Caco-2 (cell line): Measurements from ENCODE around the gene GRM2. TPM values are rescaled to one million over a fixed set of nuclear protein-coding genes. Genes with fewer than 3 reads are reported as not detected.

Experiments
- BruUV-seq: library from RNA; stranded (reverse); fragments of 400-500 nt; replicated peaks from 2 replicates; lab custom pipeline; 2021; lab: Mats Ljungman, UMichigan
- CTCF ChIA-PET: fragments of 300-600 bp; sonication (Branson Sonifier 250); formaldehyde crosslinking; loops from one replicate; lab custom pipeline; 2022; ENCODE audit warnings: antibody characterized with exemption; lab: Charles Lee
- POLR2A ChIA-PET: fragments of 300-600 bp; sonication (Branson Sonifier 250); formaldehyde crosslinking; loops from one replicate; lab custom pipeline; 2022; ENCODE audit warnings: antibody characterized with exemption; lab: Charles Lee
- DNase-seq, 2 experiments: peaks; one replicate each; pipeline versions ENCODE4 v3.0.0 to v3.0.0-alpha.2; 2020 to 2022
- H3K27me3 ChIP-seq: replicated peaks from 2 replicates; pipeline ENCODE4 v1.6.0; 2011; ENCODE audit warnings: low read length; ENCODE audit not compliant: control insufficient read depth, insufficient read depth
- H3K36me3 ChIP-seq: 2 replicates; pipeline ENCODE4 v1.5.1; 2011; ENCODE audit warnings: low read length; ENCODE audit not compliant: control insufficient read depth, insufficient read depth
- H3K4me1 ChIP-seq: fragments of 250-450 bp; sonication (Bioruptor Pico); 2 replicates; pipeline ENCODE4 v1.5.1; 2020; ENCODE audit warnings: mild to moderate bottlenecking
- H3K4me3 ChIP-seq: 2 replicates; pipeline ENCODE4 v1.5.1; 2011; ENCODE audit warnings: low read depth, mild to moderate bottlenecking, control low read depth, low read length
- H3K9me3 ChIP-seq: fragments of 250-450 bp; sonication (Bioruptor Pico); 2 replicates; pipeline ENCODE4 v1.5.1; 2020; ENCODE audit warnings: mild to moderate bottlenecking, moderate library complexity
- H3K27ac Mint-ChIP-seq: one replicate; pipeline ENCODE4 v1.8.0; 2022; ENCODE audit warnings: mixed read lengths; ENCODE audit not compliant: unreplicated experiment
- H3K27me3 Mint-ChIP-seq: one replicate; pipeline ENCODE4 v1.8.0; 2022; ENCODE audit warnings: mixed read lengths; ENCODE audit not compliant: insufficient read depth, unreplicated experiment
- H3K36me3 Mint-ChIP-seq: one replicate; pipeline ENCODE4 v1.8.0; 2022; ENCODE audit warnings: mild to moderate bottlenecking, mixed read lengths; ENCODE audit not compliant: insufficient read depth, unreplicated experiment
- H3K4me1 Mint-ChIP-seq: one replicate; pipeline ENCODE4 v1.8.0; 2022; ENCODE audit warnings: low read depth, mixed read lengths; ENCODE audit not compliant: unreplicated experiment
- H3K4me3 Mint-ChIP-seq: one replicate; pipeline ENCODE4 v1.8.0; 2022; ENCODE audit warnings: mild to moderate bottlenecking, moderate library complexity, mixed read lengths; ENCODE audit not compliant: unreplicated experiment
- H3K9me3 Mint-ChIP-seq: one replicate; pipeline ENCODE4 v1.8.0; 2022; ENCODE audit warnings: mixed read lengths; ENCODE audit not compliant: unreplicated experiment
- intact Hi-C: fragments of 100-400 bp; cut with micrococcal nuclease; formaldehyde crosslinking; loops from one replicate; pipeline ENCODE4 v1.10.0; 2022; ENCODE audit not compliant: unreplicated experiment
- total RNA-seq: library from RNA; stranded (reverse); gene quantifications from 2 replicates; pipeline ENCODE4 v1.2.3, GENCODE V29; 2022
- TF ChIP-seq, protein P1 (sequence below), 2 experiments: fragments of 200-600 bp in 1 of 2; IDR thresholded peaks; 1 replicate in 1 of 2; 2 replicates in 1 of 2; pipeline versions ENCODE4 v1.5.1 to v1.8.0; 2011 to 2022; ENCODE audit warnings: antibody characterized with exemption in 1 of 2, control low read depth in 1 of 2, inconsistent platforms in 1 of 2, low read depth in 1 of 2, low read length in 1 of 2, mild to moderate bottlenecking in 1 of 2, moderate library complexity in 1 of 2; ENCODE audit not compliant: insufficient read depth in 1 of 2, severe bottlenecking in 1 of 2, unreplicated experiment in 1 of 2

GRM2 gene
- total RNA-seq, 1 experiment from 2014 or later: 0.14 TPM

DNA sequence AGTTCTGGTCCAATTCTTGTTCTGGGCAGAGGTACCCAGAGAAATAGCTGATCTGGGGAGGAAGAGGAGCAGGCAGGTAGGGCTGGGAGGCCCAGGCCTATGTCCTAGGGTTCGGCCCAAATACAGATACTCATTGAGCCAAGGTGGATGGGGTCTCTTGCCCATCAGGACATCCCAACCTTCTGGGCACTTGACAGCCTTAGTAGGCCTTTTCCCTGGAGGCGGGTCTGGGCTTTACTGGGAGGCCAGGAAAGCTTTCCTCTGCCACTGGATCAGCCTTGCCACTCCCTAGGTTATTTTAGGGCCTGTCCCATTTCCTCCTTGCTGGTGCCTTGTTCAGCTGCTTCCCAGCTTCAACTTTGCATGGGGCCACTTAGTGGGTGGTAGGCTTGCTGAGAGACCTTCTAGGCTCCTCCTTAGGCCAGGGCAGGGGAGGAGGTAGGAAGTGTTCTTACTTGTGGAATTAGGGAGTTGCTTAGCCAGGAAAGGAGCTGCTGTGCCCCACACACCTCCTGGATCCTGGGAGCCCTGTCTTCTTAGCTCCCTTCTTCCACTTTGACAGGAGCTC lies 26.1 kb upstream of the GRM2 start:
- POLR2A ChIA-PET: interaction anchor here (0.6 kb wide), 1 partner anchor 181 kb away, joined by 4 read pairs; the partner anchor contains the start of gene DCAF1

DNA sequence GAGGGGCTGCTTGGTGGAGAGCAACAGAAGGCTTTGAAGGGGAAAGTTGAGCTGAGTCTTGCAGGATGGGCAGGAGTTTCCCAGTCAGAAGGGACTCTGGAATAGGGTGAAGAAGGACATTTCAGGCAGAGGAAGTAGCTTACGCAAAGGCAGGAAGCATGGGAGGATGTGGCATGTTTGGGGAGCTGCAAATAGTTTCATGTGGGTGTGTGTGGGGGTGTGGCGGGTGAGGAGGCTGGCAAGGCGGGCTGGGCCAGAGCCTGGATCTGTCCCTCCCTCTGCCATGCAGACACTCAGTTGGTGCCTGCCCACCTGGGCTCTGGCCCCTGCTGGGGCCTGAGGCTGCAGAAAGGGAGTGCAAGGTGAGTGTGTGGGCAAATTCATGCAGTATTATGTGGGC lies 25.4 kb upstream of the GRM2 start:
- DNase-seq: no peak
- CTCF ChIA-PET: interaction anchor here (1.0 to 1.9 kb wide), 6 partner anchors 9 to 181 kb away, joined by 3 to 31 read pairs (median 12); partner anchors contain the start of genes DCAF1 and RAD54L2

More for the DNA sequence above, 26.1 kb upstream of the GRM2 start:
- Mint-ChIP-seq H3K4me3 (no peak overlapping the region), H3K9me3 (no peaks in the 10 kb centered on the region), H3K4me1 (no peaks in the 10 kb centered on the region), H3K36me3 (peaks cover 16% of the 10 kb centered on the region), H3K27me3 (no peaks in the 10 kb centered on the region), H3K27ac (no peak overlapping the region)
- intact Hi-C loops: loop anchor here (5.0 kb wide), 1 partner anchor 288 kb away; the partner anchor contains the start of gene RBM15B
- DNase-seq: no peak
- no peaks in the 10 kb centered on the region for H3K9me3 ChIP-seq
- no peak overlapping the region for H3K4me3 ChIP-seq
- no peaks in the 10 kb centered on the region; the same call in 1 of the 2 replicates for H3K36me3 ChIP-seq
- H3K4me1 ChIP-seq: no peaks in the 10 kb centered on the region
- CTCF ChIA-PET: interaction anchor here (0.9 to 1.9 kb wide), 3 partner anchors 32 to 181 kb away, joined by 3 to 31 read pairs (median 5); partner anchors contain the start of gene DCAF1
- TF ChIP-seq, protein P1, sequence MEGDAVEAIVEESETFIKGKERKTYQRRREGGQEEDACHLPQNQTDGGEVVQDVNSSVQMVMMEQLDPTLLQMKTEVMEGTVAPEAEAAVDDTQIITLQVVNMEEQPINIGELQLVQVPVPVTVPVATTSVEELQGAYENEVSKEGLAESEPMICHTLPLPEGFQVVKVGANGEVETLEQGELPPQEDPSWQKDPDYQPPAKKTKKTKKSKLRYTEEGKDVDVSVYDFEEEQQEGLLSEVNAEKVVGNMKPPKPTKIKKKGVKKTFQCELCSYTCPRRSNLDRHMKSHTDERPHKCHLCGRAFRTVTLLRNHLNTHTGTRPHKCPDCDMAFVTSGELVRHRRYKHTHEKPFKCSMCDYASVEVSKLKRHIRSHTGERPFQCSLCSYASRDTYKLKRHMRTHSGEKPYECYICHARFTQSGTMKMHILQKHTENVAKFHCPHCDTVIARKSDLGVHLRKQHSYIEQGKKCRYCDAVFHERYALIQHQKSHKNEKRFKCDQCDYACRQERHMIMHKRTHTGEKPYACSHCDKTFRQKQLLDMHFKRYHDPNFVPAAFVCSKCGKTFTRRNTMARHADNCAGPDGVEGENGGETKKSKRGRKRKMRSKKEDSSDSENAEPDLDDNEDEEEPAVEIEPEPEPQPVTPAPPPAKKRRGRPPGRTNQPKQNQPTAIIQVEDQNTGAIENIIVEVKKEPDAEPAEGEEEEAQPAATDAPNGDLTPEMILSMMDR (IDR thresholded peaks at IDR 0.05; ENCODE audit: insufficient read depth in 1 of 2, low read depth in 1 of 2, low read length in 1 of 2, severe bottlenecking in 1 of 2, unreplicated experiment in 1 of 2): no peak
- H3K27me3 ChIP-seq: no peaks in the 10 kb centered on the region
- no TSS peak for BruUV-seq

DNA sequence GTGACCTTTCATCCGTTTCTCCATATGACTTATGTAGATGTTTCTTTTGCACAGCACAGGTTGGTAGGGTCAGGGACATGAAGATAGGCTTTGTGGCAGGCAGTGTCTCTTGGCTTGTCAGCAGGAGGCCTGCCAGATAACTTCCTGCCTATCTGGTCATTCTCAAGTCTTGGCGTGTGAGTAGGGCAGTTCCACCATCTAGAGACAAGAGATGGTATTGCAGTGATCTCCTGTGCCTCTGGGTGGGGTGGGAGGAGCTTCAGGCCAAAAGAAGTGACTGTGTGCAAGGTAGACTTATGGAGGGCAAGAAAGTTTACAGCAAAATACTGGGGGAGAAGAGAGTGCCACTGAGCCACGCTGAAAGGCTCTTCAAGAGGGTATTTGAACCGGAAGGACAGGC lies 24.8 kb upstream of the GRM2 start:
- no peaks in the 10 kb centered on the region for H3K9me3 ChIP-seq
- intact Hi-C loops: loop anchor here (1.0 to 5.0 kb wide), 4 partner anchors 13 to 290 kb away; partner anchors contain the start of gene RBM15B
- BruUV-seq: no TSS peak
- Mint-ChIP-seq H3K27me3 (no peaks in the 10 kb centered on the region), H3K9me3 (no peaks in the 10 kb centered on the region), H3K4me3 (no peak overlapping the region), H3K27ac (no peak overlapping the region), H3K36me3 (peaks cover 23% of the 10 kb centered on the region), H3K4me1 (no peaks in the 10 kb centered on the region)
- no peak overlapping the region for H3K4me3 ChIP-seq
- TF ChIP-seq, protein P1 (IDR thresholded peaks at IDR 0.05; ENCODE audit: insufficient read depth in 1 of 2, low read depth in 1 of 2, low read length in 1 of 2, severe bottlenecking in 1 of 2, unreplicated experiment in 1 of 2): peak; percentile 69 to 82
- no peaks in the 10 kb centered on the region for H3K4me1 ChIP-seq
- POLR2A ChIA-PET: interaction anchor here (1.1 kb wide), 1 partner anchor 10 kb away, joined by 5 read pairs; no protein-coding TSS in a partner anchor
- peak; percentile 76 to 83 for DNase-seq
- H3K27me3 ChIP-seq: no peaks in the 10 kb centered on the region
- no peaks in the 10 kb centered on the region; the same call in 1 of the 2 replicates for H3K36me3 ChIP-seq
- CTCF ChIA-PET: interaction anchor here (0.6 to 1.9 kb wide), 12 partner anchors 9 to 247 kb away, joined by 3 to 31 read pairs (median 6); partner anchors contain the start of genes DCAF1 and RAD54L2

More for the DNA sequence above, 25.4 kb upstream of the GRM2 start:
- TF ChIP-seq, protein P1 (IDR thresholded peaks at IDR 0.05; ENCODE audit: insufficient read depth in 1 of 2, low read depth in 1 of 2, low read length in 1 of 2, severe bottlenecking in 1 of 2, unreplicated experiment in 1 of 2): no peak
- H3K4me3 Mint-ChIP-seq: no peak overlapping the region
- BruUV-seq: no TSS peak
- H3K27ac Mint-ChIP-seq: no peak overlapping the region
- no peaks in the 10 kb centered on the region for H3K9me3 Mint-ChIP-seq
- Histone ChIP-seq H3K27me3 (no peaks in the 10 kb centered on the region), H3K4me1 (no peaks in the 10 kb centered on the region), H3K4me3 (no peak overlapping the region), H3K9me3 (no peaks in the 10 kb centered on the region), H3K36me3 (no peaks in the 10 kb centered on the region; the same call in 1 of the 2 replicates)
- H3K4me1 Mint-ChIP-seq: no peaks in the 10 kb centered on the region
- H3K27me3 Mint-ChIP-seq: no peaks in the 10 kb centered on the region
- H3K36me3 Mint-ChIP-seq: peaks cover 18% of the 10 kb centered on the region
- intact Hi-C loops: loop anchor here (5.0 kb wide), 1 partner anchor 289 kb away; the partner anchor contains the start of gene RBM15B
- POLR2A ChIA-PET: no interaction called here
